GM12873 (cell line): Measurements from ENCODE around the gene ACTN1.
A peak's percentile ranks its signal among the peaks of the same experiment; 100 is the strongest.

Source experiments
- TF ChIP-seq, protein P1 (sequence below): IDR thresholded peaks from 2 replicates; pipeline ENCODE4 v1.5.1; 2012; ENCODE audit warnings: low read depth, mild to moderate bottlenecking, moderate library complexity, low read length, control low read depth; ENCODE audit not compliant: insufficient read depth; ENCODE audit errors: missing control alignments

Gene ACTN1

GRCh38 chr14:69002069-69002468 is 23.0 kb upstream of the ACTN1 start:
- TF ChIP-seq, protein P1, sequence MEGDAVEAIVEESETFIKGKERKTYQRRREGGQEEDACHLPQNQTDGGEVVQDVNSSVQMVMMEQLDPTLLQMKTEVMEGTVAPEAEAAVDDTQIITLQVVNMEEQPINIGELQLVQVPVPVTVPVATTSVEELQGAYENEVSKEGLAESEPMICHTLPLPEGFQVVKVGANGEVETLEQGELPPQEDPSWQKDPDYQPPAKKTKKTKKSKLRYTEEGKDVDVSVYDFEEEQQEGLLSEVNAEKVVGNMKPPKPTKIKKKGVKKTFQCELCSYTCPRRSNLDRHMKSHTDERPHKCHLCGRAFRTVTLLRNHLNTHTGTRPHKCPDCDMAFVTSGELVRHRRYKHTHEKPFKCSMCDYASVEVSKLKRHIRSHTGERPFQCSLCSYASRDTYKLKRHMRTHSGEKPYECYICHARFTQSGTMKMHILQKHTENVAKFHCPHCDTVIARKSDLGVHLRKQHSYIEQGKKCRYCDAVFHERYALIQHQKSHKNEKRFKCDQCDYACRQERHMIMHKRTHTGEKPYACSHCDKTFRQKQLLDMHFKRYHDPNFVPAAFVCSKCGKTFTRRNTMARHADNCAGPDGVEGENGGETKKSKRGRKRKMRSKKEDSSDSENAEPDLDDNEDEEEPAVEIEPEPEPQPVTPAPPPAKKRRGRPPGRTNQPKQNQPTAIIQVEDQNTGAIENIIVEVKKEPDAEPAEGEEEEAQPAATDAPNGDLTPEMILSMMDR = peak; percentile 2

GRCh38 chr14:69001375-69001774 is 22.3 kb upstream of the ACTN1 start:
- TF ChIP-seq, protein P1 = no peak

GRCh38 chr14:68998062-68998461 is 19.0 kb upstream of the ACTN1 start:
- TF ChIP-seq, protein P1 = no peak

DNA sequence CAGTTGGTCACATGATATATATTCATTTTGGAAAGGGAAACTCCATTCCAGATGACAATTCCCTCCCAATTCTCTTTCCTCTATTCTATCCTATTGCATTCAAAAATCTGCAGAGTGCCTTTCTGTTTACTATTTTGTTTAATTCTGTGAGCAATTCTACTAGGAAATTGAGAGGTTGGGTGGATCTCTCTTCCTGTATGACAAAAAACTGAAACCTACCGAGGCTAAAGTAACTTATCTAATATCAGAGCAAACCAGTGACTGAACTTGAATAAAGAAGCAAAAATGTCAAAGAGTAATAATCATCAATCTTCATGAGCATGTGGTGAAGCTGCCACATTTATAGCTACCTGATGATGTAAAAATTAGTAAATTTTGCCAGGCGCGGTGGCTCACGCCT is 16.6 kb upstream of the ACTN1 start:
- TF ChIP-seq, protein P1 = no peak

GRCh38 chr14:68994056-68994455 is 15.0 kb upstream of the ACTN1 start:
- TF ChIP-seq, protein P1 = no peak

DNA sequence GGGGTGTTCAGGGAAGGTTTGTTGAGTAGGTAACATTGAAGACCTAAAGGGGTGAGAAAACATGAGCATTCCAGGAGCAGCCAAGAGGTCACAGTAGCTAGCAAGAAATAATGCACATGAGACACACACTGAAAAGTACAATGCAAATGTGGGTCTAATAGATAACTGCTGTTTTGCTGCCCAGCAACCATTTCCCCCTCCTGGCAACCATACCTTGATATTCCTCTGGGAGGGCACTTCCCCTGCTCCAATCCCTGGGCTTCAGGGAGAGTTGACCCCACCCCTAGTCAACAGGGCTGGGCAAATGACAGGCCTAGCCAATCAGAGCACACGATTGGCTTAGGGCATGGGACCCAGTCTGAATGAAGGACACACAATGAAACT is 8.5 kb upstream of the ACTN1 start:
- TF ChIP-seq, protein P1 = no peak

- TF ChIP-seq, protein P1 = no peak
Measured at GRCh38 chr14:68986926-68987652, 8.0 kb upstream of the ACTN1 start.
